Stimulated activated CD8-positive, alpha-beta memory T cell treated with anti-CD3 and anti-CD28 coated beads, Interleukin-2, amount 100 ng/mL, for 1 hour (primary cell): ENCODE results near the gene PITPNM1.
"Not testable (repeated sequence)": the region's sequence is repeated elsewhere in the genome, so short reads cannot be mapped to it uniquely, and the experiment has no call there.

Experiments used
- DNase-seq, 2 donors: peaks; one replicate each; pipeline ENCODE4 v3.0.0-alpha.2; 2020; ENCODE audit warnings: low read depth in 2 of 2

PITPNM1 gene

GRCh38 chr11:67504950-67505581, at the start of gene PITPNM1:
Gene PITPNM1, minus strand, starts transcription at chr11:67505363. Its CDS starts 1,183 bp downstream, at chr11:67504180.
- DNase-seq, result peak; percentile 56 to 65

- DNase-seq, result not testable (repeated sequence)
Measured at GRCh38 chr11:67551697-67552096, 46.5 kb upstream of the PITPNM1 start.

- DNase-seq, result no peak
Measured at GRCh38 chr11:67551127-67551526, 46.0 kb upstream of the PITPNM1 start.

- DNase-seq, result no peak
Measured at GRCh38 chr11:67548555-67549110, 43.5 kb upstream of the PITPNM1 start.

- not testable (repeated sequence) for DNase-seq
Measured at GRCh38 chr11:67548112-67548511, 42.9 kb upstream of the PITPNM1 start.

GRCh38 chr11:67545280-67545679, 40.1 kb upstream of the PITPNM1 start:
- DNase-seq, result no peak

GRCh38 chr11:67544616-67545242, 39.6 kb upstream of the PITPNM1 start:
- DNase-seq, result no peak

GRCh38 chr11:67543585-67543984, 38.4 kb upstream of the PITPNM1 start:
- no peak for DNase-seq

- DNase-seq, result no peak
Measured at GRCh38 chr11:67542971-67543370, 37.8 kb upstream of the PITPNM1 start.

- DNase-seq, result no peak
Measured at GRCh38 chr11:67542169-67542568, 37.0 kb upstream of the PITPNM1 start.

- DNase-seq, result no peak
Measured at GRCh38 chr11:67541198-67541597, 36.0 kb upstream of the PITPNM1 start.

- no peak for DNase-seq
Measured at GRCh38 chr11:67539550-67539949, 34.4 kb upstream of the PITPNM1 start.

- DNase-seq, result no peak
Measured at GRCh38 chr11:67538823-67539505, 33.8 kb upstream of the PITPNM1 start.

GRCh38 chr11:67538306-67538705, 33.1 kb upstream of the PITPNM1 start:
- DNase-seq, result no peak

GRCh38 chr11:67535561-67535960, 30.4 kb upstream of the PITPNM1 start:
- DNase-seq, result no peak

GRCh38 chr11:67534070-67534679, 29.0 kb upstream of the PITPNM1 start:
- no peak for DNase-seq

- DNase-seq, result no peak
Measured at GRCh38 chr11:67532889-67533288, 27.7 kb upstream of the PITPNM1 start.

- DNase-seq, result no peak
Measured at GRCh38 chr11:67530282-67530592, 25.1 kb upstream of the PITPNM1 start.

- no peak for DNase-seq
Measured at GRCh38 chr11:67528376-67528775, 23.2 kb upstream of the PITPNM1 start.

GRCh38 chr11:67525275-67525976, 20.3 kb upstream of the PITPNM1 start:
- no peak for DNase-seq

- DNase-seq, result no peak
Measured at GRCh38 chr11:67524480-67524808, 19.3 kb upstream of the PITPNM1 start.
